ENCODE results near the gene STOM.

The STOM gene

DNA sequence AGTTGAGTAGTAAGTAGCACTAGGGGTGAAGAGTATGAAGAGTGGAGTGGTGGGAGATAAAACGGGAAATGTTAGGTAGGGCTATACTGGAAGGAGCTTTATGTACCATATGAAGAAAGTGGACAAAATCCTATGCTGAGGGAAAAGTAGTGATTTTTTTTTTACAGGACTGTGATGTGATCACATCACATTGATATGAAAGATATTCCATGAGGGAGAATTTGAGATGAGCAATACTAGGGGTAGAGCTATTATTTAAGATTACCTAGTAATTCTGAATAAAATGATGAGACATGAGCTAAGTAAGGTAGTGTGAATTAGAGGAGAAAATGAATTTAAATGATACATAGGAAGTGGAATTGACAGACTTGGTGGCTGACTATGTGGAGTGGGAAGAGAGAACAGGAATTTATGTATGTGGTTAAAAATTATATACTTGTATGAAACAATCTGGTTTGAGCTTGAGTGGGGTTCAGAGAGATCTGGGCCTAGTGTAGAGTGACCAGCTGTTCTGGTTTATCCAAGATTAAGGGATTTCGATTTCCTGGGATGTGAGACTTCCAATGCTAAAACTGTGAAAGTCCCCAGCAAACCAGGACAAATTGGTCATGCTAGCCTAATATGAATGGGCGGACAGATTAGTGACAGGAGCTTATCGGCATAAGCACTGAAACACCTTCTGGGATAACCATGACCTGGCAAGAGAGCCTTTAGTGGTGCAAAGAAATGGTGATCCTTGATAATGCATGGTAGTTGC lies 29.3 kb upstream of the STOM start:
- TF ChIP-seq POLR2AphosphoS5 (IDR thresholded peaks at IDR 0.05; ENCODE audit: low read depth, low read length) (no peak), REST (IDR thresholded peaks at IDR 0.05; ENCODE audit: insufficient read depth in 1 of 2, low read depth in 2 of 2, low read length in 2 of 2) (no peak), FOXP2 (optimal IDR thresholded peaks at IDR 0.05; ENCODE audit: borderline replicate concordance, extremely low read depth, extremely low read length, insufficient read depth) (no peak), SIN3A (IDR thresholded peaks at IDR 0.05; ENCODE audit: borderline replicate concordance, insufficient read depth, low read length) (no peak), TAF1 (IDR thresholded peaks at IDR 0.05; ENCODE audit: borderline replicate concordance, insufficient read depth, low read length) (no peak)

DNA sequence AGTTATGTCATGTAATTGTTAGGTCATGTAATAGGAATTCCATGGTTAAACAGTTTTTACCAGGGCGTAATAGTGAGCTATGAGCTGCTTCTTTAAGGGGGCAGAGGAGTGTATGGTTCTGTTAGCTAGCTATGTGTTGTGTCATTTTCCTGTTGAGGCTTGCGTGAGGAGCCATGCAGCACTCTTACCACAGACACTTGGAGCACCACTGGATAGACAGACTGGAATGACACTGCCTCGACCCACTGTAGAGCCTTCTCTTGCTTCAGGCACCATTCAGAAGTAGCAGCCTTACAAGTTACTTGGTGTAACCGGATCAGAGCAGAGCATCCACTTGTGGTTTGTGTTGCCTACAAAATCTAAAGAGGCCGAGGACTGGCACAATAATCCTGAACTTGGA lies 28.3 kb upstream of the STOM start:
- TF ChIP-seq REST (IDR thresholded peaks at IDR 0.05; ENCODE audit: insufficient read depth in 1 of 2, low read depth in 2 of 2, low read length in 2 of 2) = no peak
- no peak for TF ChIP-seq SIN3A (IDR thresholded peaks at IDR 0.05; ENCODE audit: borderline replicate concordance, insufficient read depth, low read length)
- TF ChIP-seq POLR2AphosphoS5 (IDR thresholded peaks at IDR 0.05; ENCODE audit: low read depth, low read length) = no peak
- TF ChIP-seq TAF1 (IDR thresholded peaks at IDR 0.05; ENCODE audit: borderline replicate concordance, insufficient read depth, low read length) = no peak
- TF ChIP-seq FOXP2 (optimal IDR thresholded peaks at IDR 0.05; ENCODE audit: borderline replicate concordance, extremely low read depth, extremely low read length, insufficient read depth) = no peak

- no peak for TF ChIP-seq TAF1 (IDR thresholded peaks at IDR 0.05; ENCODE audit: borderline replicate concordance, insufficient read depth, low read length)
- no peak for TF ChIP-seq FOXP2 (optimal IDR thresholded peaks at IDR 0.05; ENCODE audit: borderline replicate concordance, extremely low read depth, extremely low read length, insufficient read depth)
- no peak for TF ChIP-seq POLR2AphosphoS5 (IDR thresholded peaks at IDR 0.05; ENCODE audit: low read depth, low read length)
- no peak for TF ChIP-seq REST (IDR thresholded peaks at IDR 0.05; ENCODE audit: insufficient read depth in 1 of 2, low read depth in 2 of 2, low read length in 2 of 2)
- no peak for TF ChIP-seq SIN3A (IDR thresholded peaks at IDR 0.05; ENCODE audit: borderline replicate concordance, insufficient read depth, low read length)
These were observed 25.5 kb upstream of the STOM start for GRCh38 chr9:121395558-121395957.

DNA sequence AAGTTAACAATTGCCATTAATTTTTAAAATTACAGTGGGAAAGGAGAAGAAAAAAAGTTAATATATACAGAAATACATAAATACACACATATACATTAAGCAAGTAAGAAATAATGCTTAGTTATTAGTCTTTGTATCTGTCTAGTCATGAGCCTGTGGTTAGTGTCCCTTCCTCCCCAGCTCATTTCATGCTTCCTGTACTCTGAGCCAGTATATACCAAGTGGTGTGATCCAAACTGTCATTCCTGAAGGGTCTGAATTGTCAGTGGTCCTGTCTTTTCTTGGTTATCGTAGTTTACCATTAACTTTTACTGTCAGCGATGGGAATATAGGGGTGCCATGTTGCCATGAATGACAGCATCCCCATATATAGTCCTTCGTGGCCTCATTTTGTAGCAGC lies 24.2 kb upstream of the STOM start:
- no peak for TF ChIP-seq POLR2AphosphoS5 (IDR thresholded peaks at IDR 0.05; ENCODE audit: low read depth, low read length)
- TF ChIP-seq SIN3A (IDR thresholded peaks at IDR 0.05; ENCODE audit: borderline replicate concordance, insufficient read depth, low read length) = no peak
- no peak for TF ChIP-seq TAF1 (IDR thresholded peaks at IDR 0.05; ENCODE audit: borderline replicate concordance, insufficient read depth, low read length)
- no peak for TF ChIP-seq REST (IDR thresholded peaks at IDR 0.05; ENCODE audit: insufficient read depth in 1 of 2, low read depth in 2 of 2, low read length in 2 of 2)
- TF ChIP-seq FOXP2 (optimal IDR thresholded peaks at IDR 0.05; ENCODE audit: borderline replicate concordance, extremely low read depth, extremely low read length, insufficient read depth) = no peak
